K562 (cell line): ENCODE results near the gene SLC35A1. TPM values are rescaled to one million over a fixed set of nuclear protein-coding genes. Genes with fewer than 3 reads are reported as not detected.
A peak's percentile ranks its signal among the peaks of the same experiment; 100 is the strongest.

Experiments used
- BACH1 ChIP-seq: fragments of 200-800 bp; sonication (Bioruptor generic); IDR thresholded peaks from 2 replicates; pipeline ENCODE4 v1.6.1; 2016; ENCODE audit warnings: missing genetic modification characterization, missing compliant biosample characterization
- CREBBP ChIP-seq: IDR thresholded peaks from one replicate; pipeline ENCODE4 v1.6.1; 2012; ENCODE audit warnings: low read depth, mild to moderate bottlenecking, control low read depth, inconsistent platforms, low read length
- ELF2 ChIP-seq: fragments of 250-450 bp; sonication (Bioruptor Pico); IDR thresholded peaks from 2 replicates; pipeline ENCODE4 v1.5.0; 2021; ENCODE audit warnings: mild to moderate bottlenecking
- ETV6 ChIP-seq, 3 experiments: fragments of 150-350 bp in 1 of 3; sonication (generic) in 1 of 3; formaldehyde crosslinking in 1 of 3; IDR thresholded peaks; 2 replicates each; pipeline versions ENCODE4 v1.6.1 to v1.8.0; 2014 to 2022; ENCODE audit warnings: borderline replicate concordance in 2 of 3, low read depth in 2 of 3, antibody characterized with exemption in 1 of 3, low read length in 1 of 3, mild to moderate bottlenecking in 1 of 3, missing genetic modification reagents in 1 of 3
- JUND ChIP-seq, 2 experiments: IDR thresholded peaks; 2 replicates in 1 of 2; 3 replicates in 1 of 2; pipeline ENCODE4 v1.6.1; 2011; ENCODE audit warnings: borderline replicate concordance in 2 of 2, low read depth in 2 of 2, low read length in 2 of 2, improper control_type of control experiment in 1 of 2, missing biosample characterization in 1 of 2, missing genetic modification characterization in 1 of 2, missing genetic modification reagents in 1 of 2
- MEF2D ChIP-seq: conservative IDR thresholded peaks from 2 replicates; pipeline ENCODE4 v1.6.1; 2016; ENCODE audit warnings: low read depth, missing genetic modification characterization, missing compliant biosample characterization
- MEIS2 ChIP-seq: fragments of 450-650 bp; IDR thresholded peaks from 2 replicates; pipeline ENCODE4 v1.6.1; 2014; ENCODE audit warnings: mild to moderate bottlenecking; ENCODE audit not compliant: partially characterized antibody
- NR2C2 ChIP-seq, 2 experiments: fragments of 200-800 bp in 1 of 2; sonication (Bioruptor generic) in 1 of 2; sonication (generic) in 1 of 2; formaldehyde crosslinking in 1 of 2; IDR thresholded peaks; 2 replicates each; pipeline versions ENCODE4 v1.6.1 to v1.8.0; 2016 to 2022; ENCODE audit warnings: mild to moderate bottlenecking in 1 of 2, missing compliant biosample characterization in 1 of 2, missing genetic modification characterization in 1 of 2, missing genetic modification reagents in 1 of 2
- POLR2AphosphoS5 ChIP-seq: IDR thresholded peaks from 2 replicates; pipeline ENCODE4 v1.6.1; 2011; ENCODE audit warnings: mild to moderate bottlenecking, low read depth, low read length, moderate library complexity; ENCODE audit not compliant: control insufficient read depth, insufficient read depth
- POLR2B ChIP-seq: fragments of 450-650 bp; IDR thresholded peaks from 2 replicates; pipeline ENCODE4 v1.6.1; 2018; ENCODE audit warnings: low read depth; ENCODE audit not compliant: partially characterized antibody
- SIX5 ChIP-seq, 2 experiments: IDR thresholded peaks; 2 replicates each; pipeline ENCODE4 v1.6.1; 2011; ENCODE audit warnings: low read length in 2 of 2, borderline replicate concordance in 1 of 2, low read depth in 1 of 2, mild to moderate bottlenecking in 1 of 2, moderate library complexity in 1 of 2; ENCODE audit not compliant: insufficient read depth in 1 of 2
- TCF3 ChIP-seq: sonication (generic); formaldehyde crosslinking; IDR thresholded peaks from 2 replicates; pipeline ENCODE4 v1.4.0; 2020; ENCODE audit warnings: mild to moderate bottlenecking, missing genetic modification reagents
- XRCC3 ChIP-seq: fragments of 450-650 bp; IDR thresholded peaks from 2 replicates; pipeline ENCODE4 v1.6.1; 2017; ENCODE audit warnings: mild to moderate bottlenecking, moderate library complexity
- ZFP30 ChIP-seq: fragments of 250-450 bp; sonication (Bioruptor Pico); IDR thresholded peaks from 2 replicates; pipeline ENCODE4 v1.8.0; 2022; ENCODE audit warnings: moderate library complexity, mild to moderate bottlenecking, inconsistent platforms, borderline replicate concordance
- ZNF668 ChIP-seq: fragments of 250-450 bp; sonication (Bioruptor Pico); IDR thresholded peaks from 2 replicates; pipeline ENCODE4 v1.8.0; 2022; ENCODE audit warnings: mild to moderate bottlenecking, inconsistent platforms
- polyA plus RNA-seq, 8 experiments: library from polyadenylated mRNA; depleted of rRNA in 4 of 8; stranded (reverse) in 5 of 8; unstranded in 3 of 8; fragments of >200 nt; fragmentation: Nextera tagmentation in 2 of 8; fragmentation: Illumina TruSeq in 1 of 8; extraction: Ambion mirVana in 2 of 8; extraction: Trizol in 1 of 8; gene quantifications; 2 replicates each; pipeline versions ENCODE4 v1.2.1 to v1.2.3, GENCODE V29; 2011 to 2014; ENCODE audit warnings: inconsistent platforms in 1 of 8, missing spikeins in 1 of 8
- total RNA-seq, 7 experiments: library from RNA; depleted of rRNA in 6 of 7; stranded (reverse); fragments of >200 nt in 6 of 7; fragmentation: Illumina TruSeq in 2 of 7; extraction: Trizol in 2 of 7; gene quantifications; 2 replicates each; pipeline versions ENCODE4 v1.2.1 to v1.2.3, GENCODE V29; 2011 to 2021; ENCODE audit warnings: low replicate concordance in 1 of 7
- TF ChIP-seq, protein P1 (sequence below): IDR thresholded peaks from 2 replicates; pipeline ENCODE4 v1.6.1; 2011; ENCODE audit warnings: borderline replicate concordance, low read depth, mild to moderate bottlenecking, moderate library complexity, low read length; ENCODE audit not compliant: insufficient read depth, poor library complexity, severe bottlenecking
- TF ChIP-seq, protein P2 (sequence below): sonication (generic); formaldehyde crosslinking; IDR thresholded peaks from 2 replicates; pipeline ENCODE4 v1.8.1; 2023; ENCODE audit warnings: mild to moderate bottlenecking, missing genetic modification reagents, moderate library complexity

SLC35A1 gene
- total and polyA plus RNA-seq, 9 of the 15 experiments (the other 6 are each of a cell fraction or from before 2014, with no cell fraction given): 7.5 to 37.1 (median 14.9) TPM

DNA sequence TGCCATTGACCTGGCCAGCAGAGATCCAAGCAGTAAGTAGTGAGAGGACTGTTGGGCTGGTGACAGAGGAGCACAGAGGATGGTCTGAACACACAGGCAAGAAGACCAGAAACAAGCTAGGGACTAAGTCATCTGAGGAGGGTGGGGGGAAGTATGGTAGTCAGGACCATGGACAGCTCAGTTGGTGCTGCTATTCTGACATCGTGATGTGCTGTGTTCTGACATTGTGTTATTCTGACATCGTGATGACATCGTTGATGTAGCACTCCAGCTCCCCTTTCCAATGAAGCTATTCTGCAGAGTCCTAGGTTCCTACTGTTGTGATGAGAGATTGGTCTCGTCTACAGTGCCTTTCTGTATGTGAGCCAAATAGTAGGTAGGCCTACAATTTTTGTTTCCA lies 36.3 kb upstream of the SLC35A1 start (continued):
- TF ChIP-seq MEIS2: peak; percentile 53
- no peak for TF ChIP-seq TCF3 (CRISPR knock-in tag)
- no peak for TF ChIP-seq XRCC3
- no peak for TF ChIP-seq POLR2B
- TF ChIP-seq, protein P1, sequence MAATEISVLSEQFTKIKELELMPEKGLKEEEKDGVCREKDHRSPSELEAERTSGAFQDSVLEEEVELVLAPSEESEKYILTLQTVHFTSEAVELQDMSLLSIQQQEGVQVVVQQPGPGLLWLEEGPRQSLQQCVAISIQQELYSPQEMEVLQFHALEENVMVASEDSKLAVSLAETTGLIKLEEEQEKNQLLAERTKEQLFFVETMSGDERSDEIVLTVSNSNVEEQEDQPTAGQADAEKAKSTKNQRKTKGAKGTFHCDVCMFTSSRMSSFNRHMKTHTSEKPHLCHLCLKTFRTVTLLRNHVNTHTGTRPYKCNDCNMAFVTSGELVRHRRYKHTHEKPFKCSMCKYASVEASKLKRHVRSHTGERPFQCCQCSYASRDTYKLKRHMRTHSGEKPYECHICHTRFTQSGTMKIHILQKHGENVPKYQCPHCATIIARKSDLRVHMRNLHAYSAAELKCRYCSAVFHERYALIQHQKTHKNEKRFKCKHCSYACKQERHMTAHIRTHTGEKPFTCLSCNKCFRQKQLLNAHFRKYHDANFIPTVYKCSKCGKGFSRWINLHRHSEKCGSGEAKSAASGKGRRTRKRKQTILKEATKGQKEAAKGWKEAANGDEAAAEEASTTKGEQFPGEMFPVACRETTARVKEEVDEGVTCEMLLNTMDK: no peak
- TF ChIP-seq SIX5 (IDR thresholded peaks at IDR 0.05; ENCODE audit: borderline replicate concordance in 1 of 2, insufficient read depth in 1 of 2, low read depth in 1 of 2, low read length in 2 of 2): no peak
- no peak for TF ChIP-seq POLR2AphosphoS5
- TF ChIP-seq BACH1 (tag): no peak
- no peak for TF ChIP-seq ETV6 (IDR thresholded peaks at IDR 0.05; ENCODE audit: borderline replicate concordance in 1 of 2, low read depth in 2 of 2, low read length in 1 of 2)
- no peak for TF ChIP-seq ETV6 (CRISPR knock-in tag; IDR thresholded peaks at IDR 0.05; ENCODE audit: borderline replicate concordance)
- no peak for TF ChIP-seq ELF2 (CRISPR knock-in tag)
- TF ChIP-seq ZFP30 (CRISPR knock-in tag): no peak
- TF ChIP-seq ZNF668: no peak
- no peak for TF ChIP-seq CREBBP
- TF ChIP-seq JUND (IDR thresholded peaks at IDR 0.05; ENCODE audit: borderline replicate concordance, low read depth, low read length): no peak; the same call in 1 of the 2 replicates
- peak; percentile 54; the same call in 1 of the 3 replicates for TF ChIP-seq JUND (tag; IDR thresholded peaks at IDR 0.05; ENCODE audit: borderline replicate concordance, low read depth, low read length)
- TF ChIP-seq MEF2D (tag): peak; percentile 44; the same call in 1 of the 2 replicates
- TF ChIP-seq NR2C2 (CRISPR knock-in tag; IDR thresholded peaks at IDR 0.05): no peak
- TF ChIP-seq NR2C2 (tag; IDR thresholded peaks at IDR 0.05): no peak
- TF ChIP-seq, protein P2, sequence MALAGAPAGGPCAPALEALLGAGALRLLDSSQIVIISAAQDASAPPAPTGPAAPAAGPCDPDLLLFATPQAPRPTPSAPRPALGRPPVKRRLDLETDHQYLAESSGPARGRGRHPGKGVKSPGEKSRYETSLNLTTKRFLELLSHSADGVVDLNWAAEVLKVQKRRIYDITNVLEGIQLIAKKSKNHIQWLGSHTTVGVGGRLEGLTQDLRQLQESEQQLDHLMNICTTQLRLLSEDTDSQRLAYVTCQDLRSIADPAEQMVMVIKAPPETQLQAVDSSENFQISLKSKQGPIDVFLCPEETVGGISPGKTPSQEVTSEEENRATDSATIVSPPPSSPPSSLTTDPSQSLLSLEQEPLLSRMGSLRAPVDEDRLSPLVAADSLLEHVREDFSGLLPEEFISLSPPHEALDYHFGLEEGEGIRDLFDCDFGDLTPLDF (CRISPR knock-in tag): no peak
